Memory B cell (primary cell): ENCODE measurements around the gene TMEM109.
A peak's percentile ranks its signal among the peaks of the same experiment; 100 is the strongest.

Experiments
- ATAC-seq: fragments of 150-1000 bp; cut with Tn5 transposase; 2 replicates; pipeline ENCODE4 v1.10.0; 2021; ENCODE audit warnings: low read depth, mild to moderate bottlenecking, moderate library complexity
- DNase-seq, 2 donors: peaks; one replicate each; pipeline ENCODE4 v3.0.0; 2022; ENCODE audit warnings: low spot score in 2 of 2
- H3K27ac Mint-ChIP-seq: one replicate; pipeline ENCODE4 v1.8.0; 2022; ENCODE audit warnings: mild to moderate bottlenecking, moderate library complexity, mixed read lengths
- H3K27me3 Mint-ChIP-seq: one replicate; pipeline ENCODE4 v1.8.0; 2022; ENCODE audit warnings: mixed read lengths
- H3K36me3 Mint-ChIP-seq: one replicate; pipeline ENCODE4 v1.8.0; 2022; ENCODE audit warnings: mild to moderate bottlenecking, mixed read lengths
- H3K4me1 Mint-ChIP-seq: one replicate; pipeline ENCODE4 v1.8.0; 2022; ENCODE audit warnings: mixed read lengths
- H3K4me3 Mint-ChIP-seq: one replicate; pipeline ENCODE4 v1.8.0; 2022; ENCODE audit warnings: mild to moderate bottlenecking, moderate library complexity, mixed read lengths
- H3K9me3 Mint-ChIP-seq: one replicate; pipeline ENCODE4 v1.8.0; 2022; ENCODE audit warnings: mixed read lengths

TMEM109 gene

GRCh38 chr11:60933416-60934123 is 19.6 kb downstream of the TMEM109 start:
- Mint-ChIP-seq H3K9me3 (no peaks in the 10 kb centered on the region), H3K36me3 (peaks cover 9% of the 10 kb centered on the region), H3K4me1 (peaks cover 40% of the 10 kb centered on the region), H3K27me3 (no peaks in the 10 kb centered on the region), H3K4me3 (no peak overlapping the region), H3K27ac (peak overlapping the region; percentile 49)
- ATAC-seq, result no peak
- no peak for DNase-seq

- H3K27ac Mint-ChIP-seq, result peak overlapping the region; percentile 49
- DNase-seq (no peak), ATAC-seq (no peak)
- H3K9me3 Mint-ChIP-seq, result no peaks in the 10 kb centered on the region
- no peaks in the 10 kb centered on the region for H3K27me3 Mint-ChIP-seq
- no peak overlapping the region for H3K4me3 Mint-ChIP-seq
- peaks cover 45% of the 10 kb centered on the region for H3K4me1 Mint-ChIP-seq
- peaks cover 13% of the 10 kb centered on the region for H3K36me3 Mint-ChIP-seq
These were observed 20.3 kb downstream of the TMEM109 start for GRCh38 chr11:60934124-60934789.

- peaks cover 40% of the 10 kb centered on the region for H3K4me1 Mint-ChIP-seq
- ATAC-seq, result no peak
These were observed 21.0 kb downstream of the TMEM109 start for GRCh38 chr11:60934790-60935605.

GRCh38 chr11:60935676-60936442 is 21.9 kb downstream of the TMEM109 start:
- Mint-ChIP-seq H3K36me3 (peaks cover 19% of the 10 kb centered on the region), H3K4me3 (no peak overlapping the region), H3K27ac (peak overlapping the region; percentile 88), H3K4me1 (peaks cover 38% of the 10 kb centered on the region), H3K27me3 (no peaks in the 10 kb centered on the region), H3K9me3 (no peaks in the 10 kb centered on the region)
- no peak for DNase-seq
- ATAC-seq, result no peak

More at GRCh38 chr11:60934790-60935605, 21.0 kb downstream of the TMEM109 start:
- Mint-ChIP-seq H3K9me3 (no peaks in the 10 kb centered on the region), H3K36me3 (peaks cover 19% of the 10 kb centered on the region), H3K4me3 (no peak overlapping the region), H3K27me3 (no peaks in the 10 kb centered on the region), H3K27ac (peak overlapping the region; percentile 88)
- DNase-seq, result no peak

GRCh38 chr11:60936467-60937143 is 22.6 kb downstream of the TMEM109 start:
- Mint-ChIP-seq H3K27ac (peak overlapping the region; percentile 88), H3K4me1 (peaks cover 38% of the 10 kb centered on the region), H3K27me3 (no peaks in the 10 kb centered on the region), H3K9me3 (no peaks in the 10 kb centered on the region), H3K36me3 (peaks cover 26% of the 10 kb centered on the region), H3K4me3 (no peak overlapping the region)
- ATAC-seq, result no peak
- DNase-seq, result no peak

- Mint-ChIP-seq H3K4me3 (no peak overlapping the region), H3K36me3 (peaks cover 26% of the 10 kb centered on the region), H3K27me3 (no peaks in the 10 kb centered on the region), H3K4me1 (peaks cover 39% of the 10 kb centered on the region), H3K9me3 (no peaks in the 10 kb centered on the region), H3K27ac (peak overlapping the region; percentile 53)
- ATAC-seq (no peak), DNase-seq (no peak)
These were observed 23.2 kb downstream of the TMEM109 start for GRCh38 chr11:60937144-60937527.

- H3K4me3 Mint-ChIP-seq, result no peak overlapping the region
- peaks cover 26% of the 10 kb centered on the region for H3K36me3 Mint-ChIP-seq
- DNase-seq, result no peak
- H3K4me1 Mint-ChIP-seq, result peaks cover 41% of the 10 kb centered on the region
- H3K27me3 Mint-ChIP-seq, result no peaks in the 10 kb centered on the region
- no peak for ATAC-seq
- peak overlapping the region; percentile 42 for H3K27ac Mint-ChIP-seq
- no peaks in the 10 kb centered on the region for H3K9me3 Mint-ChIP-seq
These were observed 23.9 kb downstream of the TMEM109 start for GRCh38 chr11:60937811-60938210.

GRCh38 chr11:60938500-60938899 is 24.5 kb downstream of the TMEM109 start:
- Mint-ChIP-seq H3K36me3 (peaks cover 26% of the 10 kb centered on the region), H3K27me3 (no peaks in the 10 kb centered on the region), H3K9me3 (no peaks in the 10 kb centered on the region), H3K4me3 (no peak overlapping the region), H3K27ac (peak overlapping the region; percentile 42), H3K4me1 (peaks cover 40% of the 10 kb centered on the region)
- ATAC-seq (no peak), DNase-seq (no peak)

- Mint-ChIP-seq H3K27me3 (no peaks in the 10 kb centered on the region), H3K4me1 (peaks cover 39% of the 10 kb centered on the region), H3K9me3 (no peaks in the 10 kb centered on the region), H3K36me3 (peaks cover 29% of the 10 kb centered on the region), H3K4me3 (no peak overlapping the region), H3K27ac (no peak overlapping the region)
- DNase-seq (no peak), ATAC-seq (no peak)
These were observed 25.3 kb downstream of the TMEM109 start for GRCh38 chr11:60939301-60939700.

- Mint-ChIP-seq H3K9me3 (no peaks in the 10 kb centered on the region), H3K4me1 (peaks cover 40% of the 10 kb centered on the region), H3K36me3 (peaks cover 35% of the 10 kb centered on the region), H3K27ac (peak overlapping the region; percentile 61), H3K27me3 (no peaks in the 10 kb centered on the region), H3K4me3 (no peak overlapping the region)
- no peak for ATAC-seq
- no peak for DNase-seq
These were observed 25.9 kb downstream of the TMEM109 start for GRCh38 chr11:60939855-60940254.

GRCh38 chr11:60941371-60942119 is 27.6 kb downstream of the TMEM109 start:
- H3K4me1 Mint-ChIP-seq, result peaks cover 43% of the 10 kb centered on the region
- ATAC-seq (peak; percentile 58), DNase-seq (no peak)
- H3K27me3 Mint-ChIP-seq, result no peaks in the 10 kb centered on the region
- H3K9me3 Mint-ChIP-seq, result no peaks in the 10 kb centered on the region
- H3K36me3 Mint-ChIP-seq, result peaks cover 46% of the 10 kb centered on the region
- H3K27ac Mint-ChIP-seq, result peak overlapping the region; percentile 45
- peak overlapping the region; percentile 21 for H3K4me3 Mint-ChIP-seq

GRCh38 chr11:60942219-60942618 is 28.3 kb downstream of the TMEM109 start:
- no peak for DNase-seq
- no peak for ATAC-seq
- Mint-ChIP-seq H3K4me1 (peaks cover 43% of the 10 kb centered on the region), H3K9me3 (no peaks in the 10 kb centered on the region), H3K36me3 (peaks cover 44% of the 10 kb centered on the region), H3K4me3 (peak overlapping the region; percentile 21), H3K27me3 (no peaks in the 10 kb centered on the region), H3K27ac (no peak overlapping the region)
